Skin epidermis (tissue), 12 donors: Measurements from ENCODE around the gene SELENOP.

Experiments
- H3K27ac ChIP-seq, 21 experiments: fragments of 200-600 bp; sonication (generic) in 11 of 21; one replicate each; pipeline ENCODE4 v1.5.0; 2020; ENCODE audit warnings: mild to moderate bottlenecking in 3 of 21, inconsistent platforms in 2 of 21, moderate library complexity in 2 of 21
- H3K4me3 ChIP-seq, 7 experiments: fragments of 200-600 bp; sonication (generic) in 2 of 7; one replicate each; pipeline ENCODE4 v1.5.0; 2020; ENCODE audit warnings: inconsistent platforms in 2 of 7, mild to moderate bottlenecking in 2 of 7, moderate library complexity in 1 of 7

SELENOP gene

DNA sequence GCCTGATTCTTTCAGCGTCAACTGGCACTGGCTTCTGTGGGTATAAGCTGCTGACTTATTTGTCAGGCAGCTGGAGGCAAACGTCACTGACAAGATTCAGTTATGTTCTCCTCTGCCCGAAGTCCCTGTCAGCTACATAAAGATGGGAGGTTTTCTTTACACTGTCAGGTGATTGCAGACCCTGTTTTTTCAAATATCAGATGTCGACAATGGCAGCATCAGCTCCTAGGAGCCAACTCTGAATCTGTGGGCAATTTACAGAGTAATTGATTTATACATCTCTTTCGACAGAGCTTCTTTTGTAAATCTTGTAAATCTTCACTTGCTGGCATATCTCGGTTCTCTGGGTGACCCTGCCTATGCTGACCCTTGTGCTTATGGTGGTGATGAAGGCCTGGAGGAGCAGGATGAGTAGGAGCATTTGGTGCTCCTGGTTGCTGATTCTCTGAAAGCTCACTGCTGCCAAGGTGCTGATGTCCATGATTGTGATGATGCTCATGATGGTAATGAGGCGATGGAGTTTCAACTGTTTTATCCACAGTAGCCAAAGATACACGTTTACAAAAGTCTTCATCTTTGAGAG is 10.9 kb downstream of the SELENOP start:
- H3K27ac ChIP-seq: no peak overlapping the region
- no peak overlapping the region for H3K4me3 ChIP-seq

DNA sequence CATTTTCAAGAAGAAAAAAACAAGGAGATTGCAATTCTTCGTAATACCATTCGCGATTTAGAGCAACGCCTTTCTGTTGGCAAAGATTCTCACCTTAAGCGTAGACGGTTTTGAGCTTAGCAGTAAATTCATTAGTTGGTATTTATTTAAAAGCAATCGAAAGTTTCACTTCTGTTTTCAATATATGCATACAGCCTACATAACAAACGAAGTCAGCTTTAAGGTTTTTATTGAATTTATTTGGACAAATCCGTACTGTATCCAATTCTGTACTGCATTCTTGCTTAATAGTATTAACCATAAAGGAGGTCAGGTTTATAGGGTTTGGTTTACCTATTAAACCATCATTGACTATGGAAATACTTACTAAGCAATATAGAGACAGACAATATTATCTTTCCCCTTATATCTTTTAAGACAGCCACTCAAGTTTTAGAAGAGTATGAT is 12.0 kb downstream of the SELENOP start:
- no peak overlapping the region for H3K27ac ChIP-seq
- no peak overlapping the region for H3K4me3 ChIP-seq

DNA sequence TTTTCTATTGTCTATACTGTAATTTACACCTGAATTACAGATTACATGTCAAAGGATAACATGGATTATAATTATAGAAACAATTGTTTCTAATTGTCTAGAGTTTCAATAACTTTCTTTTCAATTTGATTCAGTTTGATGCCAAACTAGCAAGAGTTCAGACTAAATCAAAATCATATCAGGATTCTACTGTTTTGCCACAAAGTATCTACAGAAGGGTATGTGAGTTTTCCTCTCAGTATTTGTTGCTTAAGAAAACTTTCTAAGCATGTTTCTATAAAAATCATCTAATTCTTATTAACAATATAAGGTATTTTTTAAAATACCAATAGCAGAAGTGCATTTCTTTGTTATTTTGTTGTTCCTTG is 12.5 kb downstream of the SELENOP start:
- Histone ChIP-seq H3K27ac (no peak overlapping the region), H3K4me3 (no peak overlapping the region)

DNA sequence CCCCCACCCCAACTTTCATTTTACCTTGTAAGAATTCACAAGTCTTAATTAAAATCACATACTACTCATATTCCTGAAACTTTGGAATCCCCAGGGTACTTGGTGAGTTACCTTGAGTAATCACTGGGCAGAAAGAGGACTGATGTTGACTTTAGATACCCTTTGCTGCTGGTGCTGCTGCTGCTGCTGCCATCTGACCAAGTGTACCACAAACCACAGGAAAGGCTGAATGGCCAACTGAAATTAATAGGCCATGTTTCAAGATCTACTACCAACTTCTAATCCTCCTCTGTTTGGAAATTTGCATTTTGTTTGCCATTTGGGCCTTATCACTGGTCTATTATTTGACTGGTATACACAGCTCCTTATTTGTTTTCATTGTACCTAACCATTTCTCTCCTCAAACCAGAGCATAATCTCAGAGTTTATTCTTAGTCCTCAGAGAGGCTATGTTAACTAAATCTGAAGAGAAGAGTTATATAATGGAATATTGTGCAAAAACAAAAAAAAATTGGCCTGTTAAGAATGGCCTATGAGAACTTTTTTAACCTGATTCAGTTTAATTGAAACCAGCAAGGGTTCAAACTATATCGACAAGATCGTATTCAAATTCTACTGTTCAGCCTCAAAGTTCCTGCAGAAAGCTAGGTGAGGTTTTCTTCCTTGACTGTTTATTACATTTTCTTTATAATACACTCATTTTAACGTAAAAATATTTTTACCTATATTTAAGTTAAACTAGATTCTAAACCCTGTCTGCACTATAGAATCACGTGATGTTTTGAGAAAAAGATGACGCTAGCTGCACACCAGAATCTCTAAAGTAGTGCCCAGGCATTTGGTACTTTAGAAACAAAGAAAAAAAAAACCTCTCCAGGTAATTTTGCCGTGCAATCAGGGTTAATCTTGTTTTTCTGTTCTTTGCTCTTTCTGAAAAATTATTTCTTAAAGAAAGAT is 13.1 kb downstream of the SELENOP start:
- no peak overlapping the region for H3K27ac ChIP-seq
- H3K4me3 ChIP-seq: no peak overlapping the region

DNA sequence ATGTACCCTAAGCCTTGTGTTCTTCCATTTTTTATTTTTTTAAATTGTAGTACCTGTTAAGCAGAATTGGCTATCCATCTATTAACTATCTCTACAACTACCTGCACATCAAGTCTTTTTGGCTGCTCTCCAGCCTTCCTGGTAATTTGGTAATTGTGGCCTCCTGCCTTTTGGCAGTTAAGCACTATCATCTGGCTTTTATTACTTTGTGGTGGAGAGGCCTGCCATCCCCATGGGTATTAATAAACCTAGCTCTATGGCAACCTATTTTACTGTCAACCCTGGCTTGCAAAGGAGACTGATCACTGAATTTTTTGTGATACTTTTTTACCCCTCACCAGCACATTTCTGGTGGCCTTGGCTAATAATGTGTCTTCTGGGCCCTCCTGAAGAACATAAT is 20.5 kb downstream of the SELENOP start:
- H3K27ac ChIP-seq: no peak overlapping the region
- no peak overlapping the region for H3K4me3 ChIP-seq

DNA sequence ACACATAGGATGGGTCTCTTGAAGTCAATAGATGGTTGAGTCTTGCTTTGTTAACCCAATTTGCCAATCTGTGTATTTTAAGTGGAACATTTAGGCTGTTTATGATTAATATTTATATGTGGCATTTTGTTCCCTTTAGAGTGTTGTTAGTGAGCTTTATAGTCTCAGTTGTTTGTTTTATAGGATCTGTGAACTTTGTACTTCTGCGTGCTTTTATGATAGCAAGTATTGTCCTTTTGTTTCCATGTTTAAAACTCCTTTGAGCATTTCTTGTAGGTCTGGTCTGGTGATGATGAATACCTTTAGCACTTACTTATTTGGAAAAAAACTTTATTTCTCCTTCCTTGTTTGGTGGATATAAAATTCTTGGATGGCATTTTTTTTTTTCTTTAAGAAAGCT is 23.8 kb downstream of the SELENOP start:
- H3K4me3 ChIP-seq: no peak overlapping the region
- no peak overlapping the region for H3K27ac ChIP-seq

DNA sequence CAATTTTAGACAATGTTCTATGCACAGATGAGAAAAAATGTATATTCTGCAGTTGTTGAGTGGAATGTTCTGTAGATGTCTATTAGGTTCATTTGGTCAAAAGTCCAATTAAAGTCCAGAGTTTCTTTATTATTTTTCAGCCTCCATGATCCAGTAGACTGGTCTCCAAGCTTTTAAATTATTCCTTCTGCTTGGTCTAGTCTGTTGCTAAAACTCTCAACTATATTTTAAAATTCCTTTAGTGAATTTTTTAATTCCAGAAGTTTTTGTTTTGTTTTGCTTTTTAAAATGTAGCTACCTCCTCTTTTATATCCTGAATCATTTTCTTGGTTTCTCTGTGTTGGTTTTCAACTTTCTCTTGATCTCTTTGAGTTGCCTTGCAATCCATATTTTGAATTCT is 24.6 kb downstream of the SELENOP start:
- no peak overlapping the region for H3K27ac ChIP-seq
- no peak overlapping the region for H3K4me3 ChIP-seq

DNA sequence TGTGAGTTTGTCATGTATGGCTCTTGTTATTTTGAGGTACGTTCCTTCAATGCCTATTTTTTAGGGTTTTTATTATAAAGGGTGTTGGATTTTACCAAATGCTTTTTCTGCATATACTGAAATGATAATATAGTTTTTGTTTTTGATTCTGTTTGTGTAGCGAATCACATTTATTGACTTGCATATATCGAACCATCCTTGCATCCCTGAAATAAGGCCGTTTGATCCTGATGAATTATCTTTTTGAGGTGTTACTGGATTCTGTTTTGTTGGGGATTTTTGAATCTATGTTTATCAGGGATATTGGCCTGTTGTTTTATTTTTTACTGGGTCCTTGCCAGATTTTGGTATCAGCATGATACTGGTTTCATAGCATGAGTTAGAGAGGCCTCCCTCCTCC is 25.9 kb downstream of the SELENOP start:
- Histone ChIP-seq H3K4me3 (no peak overlapping the region), H3K27ac (no peak overlapping the region)

DNA sequence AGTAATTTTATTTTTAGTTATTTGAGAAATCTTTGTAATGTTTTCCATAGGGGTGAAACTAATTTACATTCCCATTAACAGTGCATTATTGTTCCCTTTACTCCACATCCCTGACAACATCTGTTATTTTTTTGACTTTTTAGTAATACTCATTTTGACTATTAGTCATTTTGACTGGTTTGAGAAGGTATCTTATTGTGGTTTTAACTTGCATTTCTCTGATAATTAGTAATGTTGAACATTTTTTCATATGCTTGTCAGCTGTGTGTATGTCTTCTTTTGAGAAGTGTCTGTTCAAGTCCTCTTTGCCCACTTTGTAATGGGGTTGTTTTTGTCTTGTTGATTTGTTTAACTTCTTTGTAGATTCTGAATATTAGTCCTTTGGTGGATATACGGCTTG is 27.6 kb downstream of the SELENOP start:
- no peak overlapping the region for H3K27ac ChIP-seq
- no peak overlapping the region for H3K4me3 ChIP-seq

DNA sequence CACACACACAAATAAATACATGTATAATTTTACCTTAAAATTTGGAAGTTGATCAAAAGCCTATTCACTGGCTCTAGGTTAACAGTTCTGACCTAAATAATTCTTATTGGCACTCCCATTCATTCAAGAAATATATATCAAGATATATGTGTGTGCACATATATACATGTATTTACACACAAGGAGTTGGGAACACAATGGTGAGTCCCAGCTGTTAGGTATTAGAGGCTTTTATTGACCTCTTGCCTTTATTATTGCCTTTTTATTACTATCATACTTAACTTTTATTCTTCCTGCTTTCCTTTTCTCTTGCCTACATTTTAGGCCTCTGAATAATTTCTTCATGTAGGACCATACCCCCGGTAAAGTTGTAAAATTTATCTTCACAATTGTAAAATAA is 30.1 kb downstream of the SELENOP start:
- Histone ChIP-seq H3K4me3 (no peak overlapping the region), H3K27ac (no peak overlapping the region)

DNA sequence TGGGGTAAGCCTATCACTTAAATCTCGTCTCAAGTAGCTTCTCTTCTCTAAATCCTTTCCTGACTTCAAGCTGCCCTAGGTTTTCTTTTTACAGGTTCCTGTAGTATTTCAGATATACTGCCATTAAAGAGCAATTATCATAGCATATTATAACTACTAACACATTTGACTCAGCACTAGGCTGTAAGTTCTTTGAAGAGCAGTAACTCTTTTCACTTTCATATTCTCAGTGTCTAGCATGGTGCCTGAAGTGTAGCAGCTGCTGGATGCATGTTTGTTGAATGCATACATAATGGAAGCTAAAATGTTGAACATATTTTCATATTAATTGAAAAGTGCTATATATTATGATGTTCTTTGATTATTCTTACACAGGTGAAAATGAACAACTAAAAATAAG is 32.6 kb downstream of the SELENOP start:
- no peak overlapping the region for H3K4me3 ChIP-seq
- no peak overlapping the region for H3K27ac ChIP-seq

DNA sequence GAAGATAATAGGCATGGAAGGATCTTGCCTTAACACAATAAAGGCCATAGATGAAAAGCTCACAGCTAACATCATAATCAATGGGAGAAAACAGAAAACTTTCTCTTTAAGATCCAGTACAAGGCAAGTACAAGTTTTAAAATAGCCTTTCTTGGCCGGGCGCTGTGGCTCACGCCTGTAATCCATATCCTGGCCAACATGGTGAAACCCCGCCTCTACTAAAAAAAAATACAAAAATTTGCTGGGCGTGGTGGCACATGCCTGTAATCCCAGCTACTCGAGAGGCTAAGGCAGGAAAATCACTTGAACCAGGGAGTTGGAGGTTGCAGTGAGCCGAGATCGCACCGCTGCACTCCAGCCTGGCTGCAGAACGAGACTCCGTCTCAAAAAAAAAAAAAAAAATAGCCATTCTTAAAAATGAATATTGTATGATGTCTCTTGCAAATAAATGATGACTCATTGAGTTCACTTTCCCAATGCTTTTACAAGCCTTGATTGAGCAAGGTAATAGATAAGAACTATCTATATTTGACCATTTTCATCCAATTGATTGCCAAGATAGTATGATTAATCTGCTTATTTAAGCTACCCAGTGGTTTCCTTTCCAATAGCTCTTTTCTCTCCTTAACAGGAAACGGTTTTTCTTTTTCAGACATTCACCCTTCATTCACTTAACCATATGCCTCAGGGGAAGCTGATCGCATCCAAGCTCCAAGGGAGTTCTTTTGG is 39.3 kb downstream of the SELENOP start:
- H3K4me3 ChIP-seq: peak overlapping the region in 2 of 7 experiments; percentile 5 to 11
- H3K27ac ChIP-seq: no peak overlapping the region

DNA sequence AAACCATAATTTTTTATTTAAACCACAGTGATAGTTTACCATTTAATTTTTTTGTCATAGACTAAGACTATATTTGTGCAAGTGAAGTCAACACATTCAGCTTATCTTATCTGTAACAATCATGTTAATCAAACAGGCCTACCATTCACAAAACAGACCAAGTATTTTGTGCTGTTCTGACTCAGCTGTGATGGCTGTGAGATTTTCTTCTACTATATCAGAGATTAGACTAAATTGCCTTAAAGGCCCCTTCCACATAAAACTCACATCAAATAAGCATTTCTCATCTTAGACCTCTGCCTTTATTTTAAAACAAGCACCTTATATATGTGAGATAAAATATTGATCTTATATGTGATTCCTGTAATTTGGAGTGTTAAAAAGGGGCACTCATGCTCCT is 41.7 kb downstream of the SELENOP start:
- no peak overlapping the region for H3K27ac ChIP-seq
- no peak overlapping the region for H3K4me3 ChIP-seq

DNA sequence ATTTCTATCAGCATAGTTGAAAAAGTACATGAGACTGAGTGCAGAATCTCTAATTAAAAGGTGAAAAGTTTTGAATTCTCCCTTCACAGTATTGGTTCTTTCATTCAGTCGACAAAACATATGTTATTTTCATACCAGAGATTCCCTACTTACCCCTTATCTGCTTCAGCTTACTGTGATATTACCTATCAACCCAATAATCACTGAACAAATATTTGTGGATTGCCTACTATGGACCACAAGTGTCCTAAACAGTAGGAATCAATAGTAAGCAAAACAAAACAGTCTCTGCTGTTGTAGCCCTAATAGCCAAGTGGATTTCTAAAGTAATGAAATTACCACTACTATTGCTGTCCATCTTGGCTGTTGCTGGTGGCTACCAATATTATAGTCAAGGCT is 43.6 kb downstream of the SELENOP start:
- no peak overlapping the region for H3K4me3 ChIP-seq

DNA sequence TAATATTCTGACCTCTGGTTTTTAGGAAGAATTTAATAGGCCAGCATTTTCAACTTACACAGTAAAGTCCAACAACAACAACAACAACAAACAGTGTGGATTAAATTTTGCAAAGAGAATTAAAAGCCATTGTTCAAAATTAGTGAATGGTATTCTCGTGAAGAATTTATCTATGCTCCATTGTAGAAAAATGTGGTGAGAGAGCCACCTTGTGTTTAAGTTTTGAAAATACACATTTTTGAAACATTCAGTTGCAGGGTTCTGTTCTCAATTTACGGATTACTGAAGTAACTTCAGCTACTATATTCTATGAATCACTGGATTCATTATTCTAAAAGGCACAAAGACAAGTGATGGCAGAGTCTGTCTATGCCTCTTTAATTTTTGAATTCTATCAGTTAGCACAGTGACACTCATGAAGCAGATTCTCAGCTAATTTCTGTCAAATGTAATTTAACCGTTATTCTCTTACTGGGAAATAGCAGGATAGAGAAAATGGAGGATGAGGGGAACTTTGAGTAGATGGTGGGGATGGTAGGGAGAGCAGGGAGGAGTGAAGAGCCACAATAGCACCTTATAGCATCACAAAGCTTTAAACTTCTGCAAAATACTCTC is 44.1 kb downstream of the SELENOP start:
- no peak overlapping the region for H3K4me3 ChIP-seq
- H3K27ac ChIP-seq: no peak overlapping the region

More for the DNA sequence above, 43.6 kb downstream of the SELENOP start:
- H3K27ac ChIP-seq: no peak overlapping the region

DNA sequence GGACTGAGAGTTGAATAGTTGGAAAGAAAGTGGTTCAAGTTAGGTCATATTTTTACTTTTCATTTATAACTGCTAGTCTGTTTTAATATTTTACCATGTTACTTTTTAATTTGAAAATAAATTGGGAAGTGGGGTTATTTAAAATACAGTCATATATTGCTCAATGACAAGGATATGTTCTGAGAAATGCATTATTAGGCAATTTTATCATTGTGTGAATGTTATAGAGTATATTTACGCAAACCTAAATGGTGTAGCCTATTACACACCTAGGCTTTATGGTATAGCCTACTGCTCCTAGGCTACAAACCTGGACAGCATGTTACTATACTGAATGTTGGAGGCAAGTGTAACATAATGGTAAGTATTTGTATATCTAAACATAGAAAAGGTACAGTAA is 49.9 kb downstream of the SELENOP start:
- no peak overlapping the region for H3K4me3 ChIP-seq

DNA sequence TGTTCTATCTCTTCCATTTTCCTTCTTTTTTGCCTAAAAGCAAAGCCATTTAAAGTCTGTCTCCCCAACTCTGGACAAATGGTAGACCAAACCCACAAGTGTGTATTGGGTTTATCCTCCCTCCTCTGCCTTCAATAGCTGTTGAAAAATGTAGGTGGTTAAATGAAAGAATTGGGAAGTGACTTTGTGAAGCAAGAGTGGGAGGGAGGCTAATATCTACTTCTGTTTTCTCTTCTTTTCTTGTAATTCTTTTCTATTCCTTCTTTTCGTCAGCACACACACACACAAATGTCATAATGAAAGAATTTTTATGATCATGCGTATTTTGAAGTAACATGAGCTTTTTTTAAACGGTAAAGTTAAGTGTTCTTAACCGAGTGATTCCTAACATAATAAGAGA is 51.3 kb downstream of the SELENOP start:
- no peak overlapping the region for H3K4me3 ChIP-seq
- no peak overlapping the region for H3K27ac ChIP-seq

More for the DNA sequence above, 49.9 kb downstream of the SELENOP start:
- no peak overlapping the region for H3K27ac ChIP-seq

DNA sequence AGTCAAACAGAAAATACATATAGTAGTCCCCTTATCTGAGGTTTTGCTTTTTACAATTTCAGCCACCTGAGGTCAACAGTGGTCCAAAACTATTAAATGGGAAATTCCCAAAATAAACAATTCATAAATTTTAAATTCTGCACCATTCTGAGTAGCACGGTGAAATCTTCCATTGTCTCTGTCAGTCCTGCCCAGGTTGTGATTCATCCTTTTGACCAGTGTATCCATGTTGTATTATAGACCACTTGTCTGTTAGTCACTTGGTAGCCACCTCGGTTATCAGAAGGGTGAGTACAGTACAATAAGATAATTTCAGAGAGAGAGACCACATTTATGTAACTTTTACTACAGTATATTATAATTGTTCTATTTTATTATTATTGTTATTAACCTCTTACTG is 52.2 kb downstream of the SELENOP start:
- Histone ChIP-seq H3K4me3 (no peak overlapping the region), H3K27ac (no peak overlapping the region)

DNA sequence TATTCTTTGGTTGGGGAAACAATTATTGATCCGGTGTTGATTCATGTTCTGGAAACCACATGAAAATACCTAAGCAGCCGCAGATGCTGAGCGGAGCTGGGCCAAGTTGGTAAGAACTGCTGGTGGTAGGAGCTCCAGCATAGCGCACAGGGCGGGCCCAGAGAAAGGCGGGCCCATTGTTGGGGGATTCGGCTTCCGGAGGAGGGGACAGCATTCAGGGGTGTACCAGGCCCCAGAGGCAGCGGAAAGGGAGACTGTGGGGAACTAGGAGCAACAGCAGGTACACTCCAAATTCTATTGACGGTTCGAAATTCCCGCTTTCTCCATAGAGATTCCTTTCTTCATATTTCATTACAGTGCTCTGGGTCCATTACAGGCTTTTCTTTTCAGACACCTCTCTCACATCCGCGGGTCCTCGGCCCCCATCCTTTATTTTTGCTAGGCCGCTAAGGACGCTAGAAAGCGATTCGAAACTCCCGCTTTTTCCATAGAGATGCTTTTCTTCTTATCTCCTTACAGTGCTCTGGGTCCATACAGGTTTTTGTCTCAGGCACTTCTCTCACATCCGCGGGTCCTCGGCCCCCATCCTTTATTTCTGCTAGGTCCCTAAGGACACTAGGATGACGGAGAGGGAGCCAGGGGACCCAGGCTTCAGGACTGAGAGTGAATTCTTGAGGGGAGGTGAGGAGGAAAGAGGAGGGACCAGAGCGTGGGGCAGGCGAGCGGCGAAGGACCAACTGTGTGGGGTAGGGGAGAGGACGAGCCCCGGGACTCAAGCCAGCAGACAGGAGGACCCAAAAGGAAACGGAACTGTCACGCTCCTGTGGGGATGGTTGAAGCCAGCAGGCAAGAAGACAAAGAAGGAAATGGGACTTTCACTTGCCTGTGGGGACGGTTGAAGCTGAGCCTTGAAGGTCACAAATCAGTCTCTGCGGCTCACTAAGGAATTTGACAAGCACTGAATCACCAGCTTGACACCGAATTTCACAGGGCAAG is 54.8 kb downstream of the SELENOP start, which contains the start of gene CCDC152:
TSS of gene CCDC152 (plus strand) at position 213 of the 996 bp plus-strand sequence. CDS start 2,304 bp downstream, outside the sequence.
- peak within 1 kb of the TSS in 6 of 7 experiments; percentile 15 to 44 (median 26) for H3K4me3 ChIP-seq
- H3K27ac ChIP-seq: peak within 1 kb of the TSS in 1 of 21 experiments; percentile 30
